CD4-positive, CD25-positive, alpha-beta regulatory T cell (primary cell): ENCODE measurements around the gene KNTC1. TPM values are rescaled to one million over a fixed set of nuclear protein-coding genes. Genes with fewer than 3 reads are reported as not detected.

Experiments used
- ATAC-seq, 2 donors: fragments of 150-1000 bp; cut with Tn5 transposase; one replicate each; pipeline ENCODE4 v1.10.0; 2021; ENCODE audit warnings: low read depth in 2 of 2, moderate number of reproducible peaks in 2 of 2, moderate library complexity in 1 of 2
- DNase-seq, 3 donors: peaks; one replicate each; pipeline versions ENCODE4 v3.0.0 to v3.0.0-alpha.2; 2012 to 2022; ENCODE audit warnings: mixed read lengths in 1 of 3
- H3K27ac ChIP-seq: one replicate; pipeline ENCODE4 v1.7.0; 2013; ENCODE audit warnings: mild to moderate bottlenecking, low read length; ENCODE audit not compliant: insufficient read depth, poor library complexity, severe bottlenecking
- H3K27me3 ChIP-seq: one replicate; pipeline ENCODE4 v1.7.0; 2013; ENCODE audit warnings: low read length; ENCODE audit not compliant: control insufficient read depth, insufficient read depth
- H3K36me3 ChIP-seq: one replicate; pipeline ENCODE4 v1.7.0; 2013; ENCODE audit warnings: mild to moderate bottlenecking, low read length, moderate library complexity; ENCODE audit not compliant: control insufficient read depth, insufficient read depth
- H3K4me1 ChIP-seq: 2 replicates; pipeline ENCODE4 v1.7.0; 2013; ENCODE audit warnings: mild to moderate bottlenecking, low read length; ENCODE audit not compliant: insufficient read depth, control insufficient read depth, poor library complexity, severe bottlenecking
- H3K4me3 ChIP-seq: one replicate; pipeline ENCODE4 v1.7.0; 2013; ENCODE audit warnings: low read depth, mild to moderate bottlenecking, low read length, moderate library complexity
- H3K9me3 ChIP-seq, 2 experiments: 1 replicate in 1 of 2; 2 replicates in 1 of 2; pipeline ENCODE4 v1.7.0; 2013; ENCODE audit warnings: low read length in 2 of 2, mild to moderate bottlenecking in 1 of 2, moderate library complexity in 1 of 2; ENCODE audit not compliant: control insufficient read depth in 2 of 2
- H3K27ac Mint-ChIP-seq, 3 donors: one replicate each; pipeline ENCODE4 v1.8.0; 2020 to 2022; ENCODE audit warnings: mild to moderate bottlenecking in 3 of 3, mixed read lengths in 3 of 3, moderate library complexity in 2 of 3
- H3K27me3 Mint-ChIP-seq: one replicate; pipeline ENCODE4 v1.8.0; 2022; ENCODE audit warnings: mild to moderate bottlenecking, mixed read lengths
- H3K36me3 Mint-ChIP-seq: one replicate; pipeline ENCODE4 v1.8.0; 2020; ENCODE audit warnings: mixed read lengths
- H3K4me1 Mint-ChIP-seq, 4 donors: one replicate each; pipeline ENCODE4 v1.8.0; 2020 to 2022; ENCODE audit warnings: mixed read lengths in 4 of 4, mild to moderate bottlenecking in 1 of 4
- H3K4me3 Mint-ChIP-seq, 4 donors: one replicate each; pipeline ENCODE4 v1.8.0; 2020 to 2022; ENCODE audit warnings: mild to moderate bottlenecking in 4 of 4, mixed read lengths in 4 of 4, moderate library complexity in 3 of 4
- H3K9me3 Mint-ChIP-seq, 7 donors: one replicate each; pipeline ENCODE4 v1.8.0; 2020 to 2022; ENCODE audit warnings: mixed read lengths in 7 of 7, mild to moderate bottlenecking in 3 of 7, moderate library complexity in 2 of 7
- polyA plus RNA-seq, 4 donors: library from polyadenylated mRNA; unstranded; fragments of 300-500 nt; fragmentation: Illumina TruSeq; gene quantifications; one replicate each; pipeline ENCODE4 v1.2.3, GENCODE V29; 2021
- total RNA-seq: library from RNA; stranded (reverse); gene quantifications from one replicate; pipeline ENCODE4 v1.2.3, GENCODE V29; 2022

The KNTC1 gene
- total and polyA plus RNA-seq, 5 donors from 2014 or later, result 2.1 to 27.8 (median 4.0) TPM

DNA sequence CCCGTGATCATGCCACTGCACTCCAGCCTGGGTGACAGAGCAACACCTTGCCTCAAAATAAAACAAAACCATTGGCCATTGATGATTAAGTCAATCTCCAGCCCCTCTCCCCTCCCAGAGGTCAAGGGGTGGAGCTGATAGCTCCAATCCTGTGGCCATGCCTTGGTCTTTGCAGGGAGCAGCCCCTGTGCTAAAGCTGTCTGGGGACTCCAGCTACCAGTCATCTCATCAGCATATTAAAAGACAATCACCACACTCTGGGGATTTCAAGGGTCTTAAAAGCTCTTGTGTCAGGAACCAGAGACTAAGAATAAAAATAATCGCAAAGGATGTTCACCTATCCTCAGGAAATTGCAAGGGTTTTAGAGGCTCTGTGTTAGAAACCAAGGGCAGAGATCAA lies 145.5 kb downstream of the KNTC1 start:
- Histone ChIP-seq H3K4me3 (no peak overlapping the region), H3K27me3 (no peaks in the 10 kb centered on the region), H3K36me3 (no peaks in the 10 kb centered on the region), H3K4me1 (no peaks in the 10 kb centered on the region), H3K9me3 (no peaks in the 10 kb centered on the region), H3K27ac (no peak overlapping the region)
- DNase-seq, result no peak
- peaks cover 9% of the 10 kb centered on the region for H3K27me3 Mint-ChIP-seq
- H3K4me3 Mint-ChIP-seq, result no peak overlapping the region
- no peak overlapping the region for H3K27ac Mint-ChIP-seq
- no peaks in the 10 kb centered on the region for H3K4me1 Mint-ChIP-seq
- no peaks in the 10 kb centered on the region for H3K36me3 Mint-ChIP-seq
- no peaks in the 10 kb centered on the region for H3K9me3 Mint-ChIP-seq
- ATAC-seq, result no peak

Other genes starting within 250 kb of the KNTC1 start
- gene CLIP1, start 104.6 kb upstream of the KNTC1 start, total RNA-seq, result 99.8 TPM
- 10 to 100 TPM; 17.1 to 19.2 (median 18.3) TPM for gene CLIP1, start 104.6 kb upstream of the KNTC1 start, polyA plus RNA-seq
- 66.1 TPM for gene ZCCHC8, start 26.3 kb upstream of the KNTC1 start, total RNA-seq
- gene ZCCHC8, start 26.3 kb upstream of the KNTC1 start, polyA plus RNA-seq, result 10 to 100 TPM; 11.8 to 17.4 (median 14.0) TPM
- 293 TPM for gene RSRC2, start 313 bp upstream of the KNTC1 start, total RNA-seq
- gene RSRC2, start 313 bp upstream of the KNTC1 start, polyA plus RNA-seq, result 10 to 100 TPM; 28.3 to 37.5 (median 32.2) TPM
- gene HCAR2, start 176.1 kb downstream of the KNTC1 start, total RNA-seq, result not detected
- not detected for gene HCAR2, start 176.1 kb downstream of the KNTC1 start, polyA plus RNA-seq
- gene HCAR3, start 189.6 kb downstream of the KNTC1 start, total RNA-seq, result not detected
- not detected for gene HCAR3, start 189.6 kb downstream of the KNTC1 start, polyA plus RNA-seq
- not detected for gene HCAR1, start 203.6 kb downstream of the KNTC1 start, total RNA-seq
- gene HCAR1, start 203.6 kb downstream of the KNTC1 start, polyA plus RNA-seq, result not detected
- 32.7 TPM for gene DENR, start 225.6 kb downstream of the KNTC1 start, total RNA-seq
- 10 to 100 TPM; 60.8 to 72.0 (median 64.7) TPM for gene DENR, start 225.6 kb downstream of the KNTC1 start, polyA plus RNA-seq
- 0.69 TPM for gene CCDC62, start 247.3 kb downstream of the KNTC1 start, total RNA-seq
- gene CCDC62, start 247.3 kb downstream of the KNTC1 start, polyA plus RNA-seq, result under 1 TPM; 0.15 to 0.46 (median 0.28) TPM